Epidermal melanocyte (primary cell): ENCODE measurements around the gene ING3.

ENCODE experiments used
- DNase-seq: peaks from one replicate; pipeline ENCODE4 v3.0.0; 2011; ENCODE audit warnings: low spot score; ENCODE audit not compliant: insufficient read length

ING3 gene

DNA sequence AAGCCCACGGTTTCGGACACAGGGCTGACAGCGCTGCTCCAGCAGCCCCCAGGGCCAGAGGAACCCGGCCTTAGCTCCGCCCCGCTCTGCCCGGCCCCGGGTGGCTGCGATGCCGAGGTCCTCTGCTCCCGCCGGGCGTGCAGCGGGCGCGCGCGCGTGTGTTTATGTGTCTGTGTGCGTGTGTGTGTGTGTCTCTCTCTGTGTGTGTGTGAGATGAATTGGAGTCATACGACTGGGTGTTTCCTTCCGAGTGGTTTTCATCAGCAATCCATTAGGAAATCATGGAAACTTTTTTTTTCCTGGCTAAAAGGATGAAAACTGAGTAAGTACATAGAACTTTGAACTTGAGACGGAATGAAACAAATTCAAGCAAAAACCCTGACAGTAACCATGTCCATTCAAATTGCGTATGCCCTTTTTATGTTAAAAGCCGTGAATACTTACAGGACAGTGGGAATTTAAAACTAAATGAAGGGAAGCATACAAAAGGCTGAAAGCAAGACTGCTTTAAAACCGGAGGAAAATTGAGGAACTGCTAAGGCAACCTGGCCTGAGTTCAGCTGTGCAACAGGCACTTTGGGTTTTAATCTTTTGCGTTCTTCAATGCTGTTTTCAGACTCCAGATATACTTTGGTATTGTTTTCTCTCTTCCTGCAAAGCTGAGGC, 38.1 kb downstream of the ING3 start, which contains the start of gene CPED1:
TSS of gene CPED1 (plus strand) at position 121 of the 666 bp plus-strand sequence. CDS start 911 bp downstream, outside the sequence.
- DNase-seq, result peak; percentile 23

DNA sequence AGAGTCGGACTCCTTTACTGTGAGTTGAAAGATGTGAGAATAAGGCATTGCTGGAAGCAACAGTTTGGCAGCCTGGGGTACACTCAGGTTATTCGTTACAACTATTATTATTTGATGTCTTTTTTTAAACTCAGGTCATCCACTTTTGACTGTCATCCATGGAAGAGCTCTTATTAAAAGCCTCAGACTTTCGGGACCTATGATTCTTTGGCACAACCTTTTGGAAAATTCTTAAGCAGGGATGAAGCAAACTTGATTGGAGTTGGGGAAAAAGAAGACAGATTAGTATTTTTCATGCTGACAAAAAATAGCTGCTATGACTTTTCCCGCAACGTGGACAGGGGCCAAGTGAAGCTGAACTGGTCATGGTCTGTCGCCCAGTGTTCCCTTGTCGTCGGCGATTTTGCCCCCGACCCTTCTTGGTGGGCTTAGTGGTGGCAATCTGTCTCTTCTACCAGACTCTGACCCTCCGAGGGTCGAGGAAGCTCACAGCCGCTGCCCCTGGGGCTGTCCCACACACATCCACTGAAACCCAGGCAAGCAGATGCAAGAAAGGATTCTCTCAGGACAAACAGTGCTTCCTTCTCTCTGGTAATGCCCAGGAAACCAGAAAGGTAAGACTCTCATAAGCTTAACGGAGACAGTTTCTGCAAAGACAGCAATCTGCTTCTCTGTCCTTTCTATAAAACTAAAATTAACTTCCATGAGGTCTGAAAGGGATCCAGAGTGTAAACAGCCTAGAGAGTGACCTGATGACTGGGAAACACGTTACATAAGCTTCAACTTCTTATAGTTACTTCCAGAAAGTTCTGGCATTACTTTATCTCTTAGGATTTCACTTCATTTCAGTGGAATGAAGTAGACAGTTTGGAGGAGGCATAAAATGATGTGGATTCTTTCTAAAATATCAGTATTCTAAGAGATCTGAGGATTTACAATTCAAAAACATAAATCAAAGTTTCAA, 39.0 kb downstream of the ING3 start:
- no peak for DNase-seq

DNA sequence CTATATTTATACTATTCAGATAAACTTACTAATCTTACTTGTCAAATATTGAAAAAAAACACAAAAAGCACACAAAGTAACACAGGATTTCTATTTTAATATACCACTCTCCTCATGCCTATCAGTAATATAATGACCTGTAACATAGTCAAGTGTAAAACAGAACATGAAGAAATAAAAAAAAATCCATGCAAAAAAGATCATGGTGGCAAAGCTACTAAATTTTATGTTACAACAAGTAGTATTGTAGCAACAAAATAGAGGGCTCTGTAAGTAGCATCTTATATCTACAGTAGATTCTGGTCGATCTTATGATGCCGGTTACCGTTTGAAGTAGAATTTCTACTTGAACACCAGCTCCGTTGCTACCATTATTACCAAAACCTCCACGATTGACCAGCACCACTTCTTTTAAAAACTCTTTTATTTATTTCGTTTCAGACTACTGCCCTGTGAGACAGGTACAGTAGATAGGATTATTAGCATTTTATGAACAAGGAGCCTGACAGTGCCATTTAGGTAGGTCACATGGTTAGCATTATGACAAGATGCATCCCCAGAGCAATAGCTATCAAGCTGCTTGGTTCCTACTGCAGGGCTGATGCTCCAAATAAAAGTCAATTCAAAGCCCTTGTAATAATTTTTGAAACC, 40.0 kb downstream of the ING3 start:
- DNase-seq, result no peak

DNA sequence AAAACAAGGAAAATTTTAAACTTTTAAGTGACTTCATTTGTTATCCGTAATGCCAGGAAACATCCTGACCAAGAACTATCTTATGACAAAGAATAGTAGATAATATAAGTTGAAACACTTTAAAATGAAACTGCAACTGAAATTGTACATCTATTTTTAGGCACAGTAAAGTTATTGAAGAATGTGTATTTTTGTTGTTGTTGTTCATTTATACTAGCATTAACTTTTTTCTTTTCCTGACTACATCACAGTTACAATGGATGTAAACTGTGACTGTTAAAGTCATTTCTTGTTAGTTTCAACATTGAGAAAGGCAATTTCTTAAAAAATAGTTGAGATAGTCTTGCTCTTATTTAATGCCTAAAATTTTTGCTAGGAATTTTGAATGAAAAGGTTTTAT, 40.6 kb downstream of the ING3 start:
- DNase-seq, result no peak

DNA sequence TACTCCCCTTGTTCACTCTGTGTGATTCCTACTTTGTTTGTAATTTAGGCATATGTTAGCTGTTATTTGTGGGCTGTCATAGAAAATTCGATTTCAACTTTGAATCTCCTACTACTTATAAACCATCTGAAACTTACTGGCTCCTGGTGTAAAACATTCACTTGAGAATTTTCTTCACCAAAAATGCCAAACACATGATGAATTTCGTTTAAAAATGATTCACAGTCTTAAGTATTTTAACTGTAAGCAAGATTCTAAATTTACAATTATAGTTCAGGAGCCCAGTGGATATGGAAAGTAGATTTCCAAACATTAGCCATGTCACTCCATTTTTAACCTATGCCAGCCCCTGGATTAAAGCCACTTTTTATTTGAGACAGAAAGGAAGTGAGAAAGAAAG, 41.0 kb downstream of the ING3 start:
- no peak for DNase-seq

DNA sequence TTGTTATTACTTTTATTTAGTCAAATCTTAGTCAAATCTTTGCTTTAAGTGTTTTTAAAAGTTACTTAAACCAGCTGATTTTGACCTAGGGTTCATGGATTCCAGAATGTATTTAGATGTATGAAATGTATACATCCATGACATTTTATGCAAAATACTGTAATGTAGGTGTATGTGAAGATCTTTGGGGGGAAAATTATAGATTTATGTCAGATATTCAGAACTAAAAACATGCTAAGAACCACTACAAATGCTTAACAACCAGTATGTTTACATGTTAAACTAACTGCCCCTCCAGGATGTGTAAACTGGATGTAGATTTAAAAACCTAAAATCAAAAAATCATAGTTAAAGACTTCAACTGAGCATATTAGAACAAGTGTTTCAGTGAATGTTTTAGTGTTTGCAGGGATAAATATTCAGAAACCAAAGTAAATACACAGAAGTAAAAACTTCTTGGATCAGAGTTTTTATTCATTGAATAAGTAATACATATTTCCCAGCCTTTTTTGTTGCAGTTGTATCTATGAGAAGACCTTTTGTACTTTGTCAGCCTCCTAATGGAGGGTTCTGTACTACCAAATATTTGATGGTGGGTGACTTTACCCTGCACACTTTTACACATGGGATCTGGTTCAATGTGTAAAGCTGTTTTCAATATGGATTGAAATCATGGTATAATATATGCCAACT, 41.8 kb downstream of the ING3 start:
- no peak for DNase-seq

DNA sequence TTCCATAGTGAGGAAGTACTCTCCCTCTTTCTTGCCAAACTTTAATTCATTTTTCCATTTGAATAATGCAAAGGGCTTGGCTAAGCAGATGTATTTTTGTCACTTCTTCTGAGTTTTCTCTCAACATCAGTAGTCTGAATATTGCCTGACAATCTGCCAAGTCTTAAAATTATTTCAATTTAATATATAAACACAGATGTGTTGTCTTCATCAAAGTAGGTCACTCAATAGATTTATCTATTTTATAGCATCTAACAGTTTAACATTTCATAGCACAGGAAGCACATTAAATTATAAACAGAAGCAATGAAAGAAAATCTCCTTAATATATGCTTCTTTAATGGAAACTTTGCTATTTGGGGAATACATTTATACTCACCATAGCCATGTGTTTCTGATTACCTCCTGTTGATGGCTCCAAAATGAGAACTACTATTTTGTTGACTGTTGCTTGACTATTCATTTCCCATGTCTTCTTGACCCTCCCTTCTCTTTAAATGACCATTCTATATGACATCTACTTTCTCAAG, 42.5 kb downstream of the ING3 start:
- no peak for DNase-seq

DNA sequence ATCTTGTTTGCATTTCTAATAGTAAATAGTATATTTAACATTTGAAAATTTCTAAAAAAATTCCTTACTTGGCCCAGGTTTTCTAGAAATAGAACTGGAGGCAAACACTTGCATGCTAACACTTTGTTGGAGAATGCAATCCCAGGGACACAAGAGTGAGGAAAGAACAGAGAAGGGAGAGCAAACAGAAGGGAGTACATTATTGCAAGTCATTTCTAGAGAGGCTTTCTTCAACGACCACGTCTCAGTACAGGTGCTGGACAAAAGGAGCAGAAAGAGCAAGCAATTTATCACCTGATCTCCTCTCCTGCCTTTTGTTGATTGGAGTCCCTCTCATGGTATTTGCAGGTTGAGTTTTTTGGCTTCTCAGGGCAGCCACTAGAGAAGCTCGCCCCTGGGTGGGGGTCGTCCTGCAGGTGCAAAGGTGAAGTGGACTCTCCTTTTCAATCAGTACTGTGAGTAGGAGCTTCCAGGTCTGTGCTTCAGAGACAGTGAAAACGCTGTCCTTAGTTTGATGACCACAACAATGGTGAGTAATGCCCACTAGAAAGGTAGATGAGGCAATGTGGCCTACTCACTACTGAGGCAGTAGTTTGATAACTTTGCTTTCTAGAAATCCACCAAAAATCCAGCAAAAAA, 43.1 kb downstream of the ING3 start:
- no peak for DNase-seq

DNA sequence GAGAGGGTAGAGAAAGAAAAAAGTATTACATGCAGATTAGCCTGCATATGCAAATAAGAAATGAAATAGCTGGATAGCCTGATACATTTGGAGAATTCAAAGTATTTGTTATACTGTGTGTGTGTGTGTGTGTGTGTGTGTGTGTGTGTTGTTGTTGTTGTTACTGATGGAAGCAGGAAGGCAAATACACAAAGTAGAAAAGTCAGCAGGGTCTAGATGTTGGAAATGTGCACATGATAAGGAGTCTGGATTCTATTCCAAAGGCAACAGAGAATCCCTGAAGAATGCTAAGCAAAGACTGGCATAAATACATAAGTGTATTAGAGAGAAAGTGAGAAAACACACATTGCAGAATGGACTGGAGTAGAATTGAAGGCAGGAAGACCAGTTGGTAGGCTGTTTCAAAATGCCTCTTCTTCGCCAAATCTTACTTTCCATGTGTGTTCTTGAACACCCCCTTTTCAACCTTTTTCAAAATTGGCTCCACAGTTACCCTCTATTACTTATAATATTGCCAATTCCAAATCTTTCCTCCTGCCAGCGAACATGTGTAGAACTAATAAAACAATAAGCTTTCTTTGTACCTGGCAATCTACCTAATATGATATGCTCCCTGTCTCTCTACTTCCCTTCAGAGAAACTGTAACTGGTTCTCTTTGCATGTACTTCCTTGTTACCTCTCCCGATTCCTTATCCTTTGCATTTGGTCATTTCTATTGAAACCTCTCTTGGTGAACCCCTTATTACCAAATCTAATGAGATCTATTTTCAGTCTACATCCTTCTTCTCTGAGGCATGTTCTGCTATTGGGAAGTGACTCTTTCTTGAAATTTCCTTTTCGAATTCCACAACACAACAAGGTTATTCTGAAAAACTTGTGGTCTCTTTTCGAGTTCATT, 44.2 kb downstream of the ING3 start:
- DNase-seq, result no peak

DNA sequence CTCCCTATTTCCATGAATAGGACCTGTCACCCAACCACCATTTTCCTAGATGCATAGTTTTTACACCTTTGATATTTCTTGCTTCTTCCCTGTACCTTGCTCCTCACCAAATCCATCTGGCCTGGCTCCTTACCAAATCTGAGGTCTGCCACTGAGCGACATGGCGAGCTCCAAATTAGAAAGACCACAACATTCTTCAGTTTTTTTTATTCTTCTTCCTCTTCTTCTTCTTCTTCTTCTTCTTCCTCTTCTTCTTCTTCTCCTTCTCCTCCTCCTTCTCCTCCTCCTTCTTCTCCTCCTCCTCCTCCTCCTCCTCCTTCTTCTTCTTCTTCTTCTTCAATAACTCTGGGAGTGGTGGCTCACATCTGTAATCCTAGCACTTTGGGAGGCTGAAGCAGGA, 45.1 kb downstream of the ING3 start:
- no peak for DNase-seq

DNA sequence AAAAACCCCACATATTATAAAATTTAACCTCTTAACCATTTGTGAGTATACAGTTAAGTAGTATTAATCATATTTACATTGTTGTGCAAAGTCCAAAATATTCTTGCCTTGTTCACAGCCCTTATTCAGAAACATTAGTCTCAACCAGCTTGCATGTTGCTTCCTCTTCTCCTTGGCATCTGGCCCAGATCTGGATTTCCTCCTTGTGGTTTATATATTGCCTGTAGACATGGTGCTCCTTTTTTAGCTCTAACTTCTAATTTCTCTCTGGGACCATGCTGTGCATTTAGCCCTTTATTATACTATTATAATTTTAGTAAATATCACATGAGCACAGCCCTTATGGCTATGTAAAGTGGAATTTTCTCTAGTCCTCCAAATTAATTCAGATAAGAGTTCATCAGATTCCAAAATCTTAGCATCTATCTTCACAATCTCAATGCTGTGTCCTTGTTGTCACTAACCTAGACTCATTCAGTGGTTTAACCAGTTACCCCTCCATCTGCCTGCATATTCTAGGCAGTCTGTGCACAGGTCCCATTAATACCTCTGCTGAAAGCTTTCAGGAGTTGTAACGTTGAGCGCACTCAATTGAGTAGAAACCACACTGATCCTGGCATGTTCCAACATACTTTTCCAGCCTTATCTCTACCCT, 45.9 kb downstream of the ING3 start:
- peak; percentile 50 for DNase-seq

DNA sequence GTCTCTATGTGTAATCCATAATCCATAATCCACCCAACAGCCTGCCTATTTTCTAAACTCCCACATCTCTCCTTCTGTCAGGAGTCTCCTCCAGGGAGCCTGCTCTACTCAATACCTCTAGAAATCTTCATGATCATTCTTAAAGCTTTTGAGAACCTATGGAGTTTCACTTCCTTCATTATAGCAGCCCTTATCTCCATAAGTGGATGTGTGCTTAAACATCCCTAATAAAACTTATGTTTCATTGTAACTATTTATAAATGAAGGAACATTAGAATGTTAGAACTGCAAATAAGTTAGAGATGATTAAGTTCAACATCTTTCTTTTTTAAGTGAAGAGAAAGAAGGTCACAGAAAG, 46.4 kb downstream of the ING3 start:
- no peak for DNase-seq

DNA sequence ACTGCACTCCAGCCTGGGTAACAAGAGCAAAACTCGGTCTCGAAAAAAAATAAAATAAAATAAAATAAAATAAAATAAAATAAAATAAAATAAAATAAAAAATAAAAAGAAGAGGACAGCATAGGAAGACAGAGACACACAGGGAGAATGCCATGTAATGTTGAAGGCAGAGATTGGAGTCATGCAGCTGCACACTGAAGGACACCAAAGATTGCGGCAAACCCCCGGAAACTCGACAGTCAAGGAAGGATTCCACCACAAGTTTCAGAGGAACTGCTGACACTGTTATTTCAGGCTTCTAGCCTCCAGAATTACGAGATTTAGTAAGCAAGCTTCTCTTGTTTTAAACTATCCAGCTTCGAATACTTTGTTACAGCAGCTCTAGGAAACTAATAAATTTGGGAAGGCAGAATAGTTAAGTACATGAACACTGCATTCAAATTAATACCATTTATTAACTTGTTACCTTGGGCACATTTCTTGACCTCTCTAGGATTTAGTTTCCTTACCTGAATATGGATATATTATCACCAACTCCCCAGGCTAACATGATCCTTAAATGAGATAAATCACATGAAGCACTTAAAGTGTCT, 47.4 kb downstream of the ING3 start:
- DNase-seq, result no peak

DNA sequence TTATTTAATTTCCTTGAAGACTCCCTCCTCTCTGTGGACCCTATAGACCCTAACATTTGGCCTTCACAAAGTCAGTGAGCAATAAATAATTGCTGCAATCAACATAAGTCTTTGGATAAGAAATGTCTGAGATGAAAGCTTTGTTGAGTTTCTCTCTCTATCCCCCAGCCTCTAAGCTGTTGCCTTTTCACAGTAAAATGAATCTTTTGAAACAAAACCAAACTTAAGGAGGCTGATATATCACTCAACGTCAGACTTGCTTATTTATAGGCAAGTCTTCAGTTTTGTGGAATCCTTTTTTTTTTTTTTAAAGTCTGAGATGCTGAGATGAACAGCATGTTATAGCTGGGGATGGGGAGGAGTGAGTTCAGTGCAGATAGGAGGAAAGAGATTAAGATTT, 47.9 kb downstream of the ING3 start:
- no peak for DNase-seq

DNA sequence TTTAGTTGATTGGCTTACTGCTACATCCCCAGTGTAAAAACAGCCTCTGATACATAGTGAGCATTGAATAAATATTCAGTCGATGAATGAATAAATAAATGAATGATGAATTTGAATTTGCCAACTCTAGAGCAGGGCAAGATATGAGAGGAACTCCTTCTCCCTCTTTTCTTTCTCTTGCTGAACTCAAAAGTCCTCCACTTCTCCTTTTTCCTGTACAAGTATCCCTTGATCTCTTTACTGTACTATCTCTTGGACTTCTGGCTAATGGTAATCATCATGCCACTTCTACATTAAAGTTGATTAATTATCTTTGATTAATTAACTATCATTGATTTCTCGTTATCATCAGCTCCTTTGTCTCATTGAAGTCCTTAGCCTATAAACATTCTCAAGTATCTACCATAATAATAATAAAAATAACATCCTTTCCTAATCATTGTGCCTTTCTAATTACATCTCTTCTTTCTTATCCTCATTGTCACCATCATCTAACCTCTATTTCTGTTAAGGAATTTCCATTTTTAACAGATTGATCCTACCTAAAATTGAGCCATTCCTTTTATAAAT, 48.5 kb downstream of the ING3 start:
- DNase-seq, result no peak

DNA sequence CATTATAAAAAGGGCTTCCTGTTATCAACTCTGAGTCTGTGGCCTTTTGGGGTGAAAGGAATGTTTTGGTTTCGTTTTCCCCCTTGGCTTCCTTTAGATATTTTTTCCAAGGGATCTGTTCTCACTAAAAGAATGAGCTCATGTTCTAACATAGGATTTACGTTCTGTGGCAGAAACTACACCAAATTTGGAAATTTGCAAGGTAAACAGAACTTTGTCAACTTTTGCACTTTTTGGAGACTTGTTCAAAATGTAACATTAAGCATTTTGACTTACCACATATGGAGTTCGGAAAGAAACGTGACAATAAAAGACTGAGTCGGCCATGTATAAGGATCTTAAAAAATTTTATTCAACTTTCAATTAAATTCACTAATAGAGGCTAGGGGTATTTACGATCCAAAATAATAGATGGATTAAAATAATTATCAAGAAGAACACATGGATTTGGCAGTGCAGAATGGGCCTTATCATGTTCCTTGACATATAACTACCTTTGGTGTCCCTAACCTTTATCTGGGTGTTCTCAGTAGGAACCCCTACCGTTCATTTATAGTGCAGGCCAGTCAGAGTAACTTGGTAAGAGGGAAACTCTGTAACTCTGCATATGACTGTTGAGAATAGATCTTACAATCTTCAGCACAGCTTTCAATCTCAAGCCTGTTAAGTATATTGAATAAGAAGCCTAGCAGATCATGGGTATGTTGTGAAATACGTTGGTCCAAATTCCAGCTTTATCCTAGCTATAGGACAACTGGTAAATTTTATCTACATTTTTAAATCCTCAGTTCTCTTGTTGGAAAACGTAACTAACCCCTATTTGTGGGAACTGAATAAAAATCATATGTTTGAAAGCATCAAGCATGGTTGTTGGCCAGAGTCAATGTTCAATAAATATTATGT, 49.8 kb downstream of the ING3 start:
- no peak for DNase-seq

DNA sequence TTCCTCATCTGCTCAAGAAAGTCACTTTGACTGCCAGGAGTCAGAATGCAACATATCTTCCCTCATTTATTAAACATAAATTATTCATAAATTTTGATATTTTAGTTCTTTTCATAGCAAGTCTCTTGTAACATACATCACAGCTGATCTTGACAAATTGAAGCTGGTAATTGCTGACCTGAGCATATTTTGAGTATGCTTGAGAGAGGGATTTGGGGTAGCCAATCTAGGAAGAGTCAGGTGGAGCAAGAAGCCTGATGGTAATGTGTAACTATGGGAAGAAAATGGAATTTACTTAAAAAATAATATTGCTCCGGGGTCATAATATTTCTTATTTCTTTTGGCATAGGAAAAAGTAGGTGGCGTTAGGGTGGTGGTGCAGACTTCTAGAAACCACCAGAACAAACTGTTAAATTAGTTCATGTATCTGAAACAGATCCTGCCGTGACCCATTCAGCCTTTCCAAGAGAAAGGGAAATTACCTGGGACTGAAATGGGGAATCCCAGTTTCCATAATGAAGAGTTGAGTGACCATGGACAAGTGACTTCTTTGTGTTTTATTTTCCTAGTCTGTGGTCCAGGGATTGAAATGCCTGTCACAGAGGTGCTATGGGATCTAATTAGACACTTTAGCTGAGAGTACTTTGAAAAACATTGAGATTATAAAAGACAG, 50.8 kb downstream of the ING3 start:
- DNase-seq, result no peak
